Measurements from ENCODE around the gene MYRFL. TPM values are rescaled to one million over a fixed set of nuclear protein-coding genes. Genes with fewer than 3 reads are reported as not detected.
A peak's percentile ranks its signal among the peaks of the same experiment; 100 is the strongest.
"Not testable (repeated sequence)": the region's sequence is repeated elsewhere in the genome, so short reads cannot be mapped to it uniquely, and the experiment has no call there.

MYRFL gene
- polyA plus RNA-seq, 2 donors, result 0.08 TPM; not detected in 1

DNA sequence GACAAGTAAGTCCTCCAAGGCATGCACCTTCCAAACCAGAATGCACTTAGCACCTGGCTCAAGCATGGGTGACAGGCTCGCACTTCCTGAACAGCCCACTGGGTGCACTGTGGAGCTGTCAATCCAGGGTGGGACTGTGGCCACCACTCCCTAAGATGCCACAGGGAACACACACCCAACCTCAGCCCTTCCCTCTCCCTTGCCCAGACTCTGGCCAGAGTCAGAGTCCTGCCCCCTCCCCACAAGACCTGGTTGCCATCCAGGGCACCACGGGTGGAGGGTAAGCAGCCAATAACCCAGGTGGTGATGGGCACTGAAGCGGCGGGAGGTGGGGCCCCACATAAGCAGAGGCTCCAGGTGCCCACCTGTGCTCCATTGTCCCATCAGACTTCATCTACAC, 160.6 kb downstream of the MYRFL start:
- 86 to 98% methylated on average over 4 of the region's 4 CpGs for WGBS, 2 donors

DNA sequence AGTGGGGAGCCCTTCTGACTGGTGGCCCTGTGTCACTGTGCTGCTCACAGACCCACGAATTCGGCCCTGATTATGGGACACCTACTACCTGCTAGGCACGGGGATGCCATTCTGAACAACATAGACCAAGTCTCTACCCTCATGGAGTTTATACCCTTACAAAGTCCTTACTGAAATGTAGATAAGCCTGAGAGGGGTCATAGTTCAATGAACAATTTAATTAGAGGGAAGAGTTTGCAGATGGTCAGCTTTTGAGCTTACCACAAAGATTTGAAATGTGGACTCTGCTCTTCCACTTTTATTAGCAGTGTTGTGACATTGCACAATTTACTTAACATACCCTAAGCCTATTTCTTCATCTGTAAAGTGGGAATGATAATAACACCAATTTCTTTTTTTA, 161.1 kb downstream of the MYRFL start:
- Histone ChIP-seq H3K27ac (ENCODE audit: low read depth in 2 of 2, low read length in 1 of 2) (no peak overlapping the region), H3K4me3 (ENCODE audit: low read depth in 1 of 2, low read length in 2 of 2) (no peak overlapping the region), H3K4me1 (ENCODE audit: control insufficient read depth in 2 of 2, insufficient read depth in 2 of 2, low read length in 1 of 2) (peaks cover 0 to 4% of the 10 kb centered on the region in 2 donors), H3K36me3 (ENCODE audit: control insufficient read depth in 2 of 2, insufficient read depth in 2 of 2, low read length in 1 of 2) (no peaks in the 10 kb centered on the region), H3K9me3 (ENCODE audit: control insufficient read depth in 2 of 2, insufficient read depth in 1 of 2, low read depth in 1 of 2, low read length in 1 of 2) (no peaks in the 10 kb centered on the region), H3K27me3 (ENCODE audit: control insufficient read depth in 1 of 2, insufficient read depth in 2 of 2, low read length in 2 of 2) (no peaks in the 10 kb centered on the region)
- 82 to 91% methylated on average over 3 of the region's 3 CpGs for WGBS, 2 donors

More for the DNA sequence above, 160.6 kb downstream of the MYRFL start:
- no peaks in the 10 kb centered on the region for H3K9me3 ChIP-seq (ENCODE audit: control insufficient read depth in 2 of 2, insufficient read depth in 1 of 2, low read depth in 1 of 2, low read length in 1 of 2)
- no peak overlapping the region for H3K4me3 ChIP-seq (ENCODE audit: low read depth in 1 of 2, low read length in 2 of 2)
- H3K27ac ChIP-seq (ENCODE audit: low read depth in 2 of 2, low read length in 1 of 2), result no peak overlapping the region
- H3K4me1 ChIP-seq (ENCODE audit: control insufficient read depth in 2 of 2, insufficient read depth in 2 of 2, low read length in 1 of 2), result peaks cover 0 to 4% of the 10 kb centered on the region in 2 donors
- no peaks in the 10 kb centered on the region for H3K27me3 ChIP-seq (ENCODE audit: control insufficient read depth in 1 of 2, insufficient read depth in 2 of 2, low read length in 2 of 2)
- H3K36me3 ChIP-seq (ENCODE audit: control insufficient read depth in 2 of 2, insufficient read depth in 2 of 2, low read length in 1 of 2), result no peaks in the 10 kb centered on the region

DNA sequence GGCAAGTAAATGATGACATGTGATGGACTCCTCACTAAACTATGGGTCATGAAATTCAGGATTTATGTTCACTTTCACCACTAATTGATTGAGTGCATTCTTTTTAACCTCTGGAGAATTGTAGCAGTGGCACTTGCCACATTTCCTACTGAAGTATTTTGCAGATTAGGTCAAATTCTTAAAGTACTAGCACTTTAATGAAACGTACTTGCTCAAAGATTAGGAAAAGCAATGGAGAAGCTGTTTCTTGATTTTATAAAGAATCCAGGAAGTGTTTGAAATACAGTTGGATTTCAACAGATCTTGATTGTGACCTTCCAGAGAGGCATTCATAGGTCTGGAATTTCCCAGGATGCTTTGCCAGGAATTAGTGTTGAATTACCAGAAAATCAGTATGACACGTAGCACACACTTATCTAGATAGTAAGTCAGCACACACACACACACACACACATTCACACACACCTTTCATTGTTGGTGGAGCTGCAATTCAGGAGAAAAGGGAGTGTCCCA, 162.6 kb downstream of the MYRFL start:
- Histone ChIP-seq H3K36me3 (ENCODE audit: control insufficient read depth in 2 of 2, insufficient read depth in 2 of 2, low read length in 1 of 2) (no peaks in the 10 kb centered on the region), H3K27ac (ENCODE audit: low read depth in 2 of 2, low read length in 1 of 2) (no peak overlapping the region), H3K27me3 (ENCODE audit: control insufficient read depth in 1 of 2, insufficient read depth in 2 of 2, low read length in 2 of 2) (no peaks in the 10 kb centered on the region), H3K4me3 (ENCODE audit: low read depth in 1 of 2, low read length in 2 of 2) (no peak overlapping the region), H3K4me1 (ENCODE audit: control insufficient read depth in 2 of 2, insufficient read depth in 2 of 2, low read length in 1 of 2) (peaks cover 0 to 4% of the 10 kb centered on the region in 2 donors), H3K9me3 (ENCODE audit: control insufficient read depth in 2 of 2, insufficient read depth in 1 of 2, low read depth in 1 of 2, low read length in 1 of 2) (no peaks in the 10 kb centered on the region)
- 14 to 18% methylated on average over 2 of the region's 2 CpGs for WGBS, 2 donors

DNA sequence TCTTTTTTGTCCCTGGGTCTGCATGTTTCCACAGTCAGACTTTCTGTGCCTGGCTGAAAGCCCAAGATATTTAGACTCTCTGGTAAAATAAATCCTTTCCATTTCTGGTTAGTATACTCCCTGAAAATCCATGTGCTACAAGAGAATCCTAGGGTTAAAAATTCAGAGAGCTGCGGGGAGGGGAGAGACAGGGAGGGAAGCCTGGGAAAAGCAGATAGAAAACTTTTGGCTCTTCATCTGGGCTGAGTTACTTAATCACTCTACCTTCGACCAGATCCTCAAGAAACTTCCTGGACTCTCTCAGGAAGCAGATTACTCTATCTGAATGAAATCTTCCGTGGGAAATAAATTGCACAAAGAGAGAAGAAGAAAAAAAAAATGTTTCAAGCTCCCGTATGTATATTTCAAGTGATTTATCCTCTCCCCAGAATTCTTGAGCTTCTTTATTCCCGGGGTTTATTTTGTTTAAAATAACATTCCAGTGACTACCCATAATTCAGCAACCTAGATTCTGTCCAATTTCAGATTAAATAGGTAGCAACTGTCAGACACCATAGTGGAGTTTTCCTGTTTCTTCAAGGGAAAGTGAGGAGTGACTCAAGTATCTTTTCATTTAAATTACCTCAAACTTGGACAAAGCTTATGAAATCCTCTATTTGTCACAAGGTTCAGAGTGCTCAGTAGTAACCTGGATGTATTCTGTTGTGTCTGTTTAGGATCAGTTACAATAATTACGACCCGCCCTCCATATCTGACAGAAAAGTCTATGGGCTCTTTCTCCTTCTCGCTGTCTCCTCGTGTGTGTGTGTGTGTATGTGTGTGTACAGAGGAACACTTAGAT, 163.7 kb downstream of the MYRFL start:
- 39 to 46% methylated on average over 9 of the region's 9 CpGs for WGBS, 2 donors
- peak overlapping the region; percentile 53 to 72 for H3K27ac ChIP-seq (ENCODE audit: low read depth in 2 of 2, low read length in 1 of 2)
- no peaks in the 10 kb centered on the region for H3K36me3 ChIP-seq (ENCODE audit: control insufficient read depth in 2 of 2, insufficient read depth in 2 of 2, low read length in 1 of 2)
- H3K4me1 ChIP-seq (ENCODE audit: control insufficient read depth in 2 of 2, insufficient read depth in 2 of 2, low read length in 1 of 2), result peaks cover 0 to 4% of the 10 kb centered on the region in 2 donors
- H3K9me3 ChIP-seq (ENCODE audit: control insufficient read depth in 2 of 2, insufficient read depth in 1 of 2, low read depth in 1 of 2, low read length in 1 of 2), result no peaks in the 10 kb centered on the region
- H3K4me3 ChIP-seq (ENCODE audit: low read depth in 1 of 2, low read length in 2 of 2), result no peak overlapping the region
- H3K27me3 ChIP-seq (ENCODE audit: control insufficient read depth in 1 of 2, insufficient read depth in 2 of 2, low read length in 2 of 2), result no peaks in the 10 kb centered on the region

DNA sequence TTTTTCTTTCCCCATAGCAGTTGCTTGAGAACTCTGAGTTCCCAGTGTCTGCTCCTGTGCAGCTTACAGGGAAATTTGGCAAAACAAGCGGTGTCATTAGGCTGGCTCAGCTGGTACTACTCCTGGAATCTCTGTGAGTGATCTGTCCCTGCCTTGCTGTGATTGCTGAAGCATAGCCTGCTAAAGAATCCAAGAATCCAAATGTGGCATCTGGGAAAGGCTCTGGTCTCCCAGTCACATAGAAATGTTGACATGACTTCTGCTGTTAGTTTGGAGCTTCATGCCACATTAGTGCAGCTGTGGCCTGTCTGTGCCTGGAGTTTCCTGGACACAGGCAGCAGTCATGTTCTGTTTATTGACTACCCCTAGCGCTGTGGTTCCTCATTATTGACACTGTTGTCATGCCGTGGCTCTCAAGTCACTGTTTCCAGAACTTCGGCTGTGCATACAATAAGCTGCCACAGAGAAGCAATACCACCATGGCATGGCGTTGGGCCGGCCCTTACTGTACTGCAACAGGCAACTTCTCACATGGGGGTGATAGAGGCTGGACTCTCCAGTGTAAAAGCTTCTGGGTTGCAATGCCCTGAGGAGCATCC, 166.8 kb downstream of the MYRFL start:
- Histone ChIP-seq H3K27ac (ENCODE audit: low read depth in 2 of 2, low read length in 1 of 2) (peak overlapping the region in 1 of 2 donors; percentile 24), H3K36me3 (ENCODE audit: control insufficient read depth in 2 of 2, insufficient read depth in 2 of 2, low read length in 1 of 2) (no peaks in the 10 kb centered on the region), H3K4me1 (ENCODE audit: control insufficient read depth in 2 of 2, insufficient read depth in 2 of 2, low read length in 1 of 2) (no peaks in the 10 kb centered on the region), H3K4me3 (ENCODE audit: low read depth in 1 of 2, low read length in 2 of 2) (no peak overlapping the region), H3K27me3 (ENCODE audit: control insufficient read depth in 1 of 2, insufficient read depth in 2 of 2, low read length in 2 of 2) (no peaks in the 10 kb centered on the region), H3K9me3 (ENCODE audit: control insufficient read depth in 2 of 2, insufficient read depth in 1 of 2, low read depth in 1 of 2, low read length in 1 of 2) (no peaks in the 10 kb centered on the region)
- 80 to 85% methylated on average over 6 of the region's 6 CpGs for WGBS, 2 donors

DNA sequence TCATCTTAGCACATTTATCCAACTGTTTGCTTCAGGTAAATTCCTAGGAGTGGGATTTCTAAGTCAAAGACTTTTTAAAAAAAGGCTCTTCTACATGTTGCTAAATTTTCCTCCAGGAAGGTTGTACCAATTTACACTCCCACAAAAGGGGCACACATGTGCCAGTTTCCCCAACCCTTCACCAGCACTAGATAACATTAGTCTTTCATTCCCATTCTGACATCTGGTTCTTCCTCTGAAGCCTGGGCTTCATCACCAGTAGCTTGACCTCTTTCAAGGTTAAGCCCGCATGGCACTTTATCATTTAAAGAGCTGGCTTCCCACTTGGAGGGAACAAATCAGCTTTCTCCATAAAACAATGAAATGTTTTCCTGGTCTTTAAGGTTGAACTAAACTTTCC, 168.4 kb downstream of the MYRFL start:
- Histone ChIP-seq H3K27me3 (ENCODE audit: control insufficient read depth in 1 of 2, insufficient read depth in 2 of 2, low read length in 2 of 2) (no peaks in the 10 kb centered on the region), H3K4me1 (ENCODE audit: control insufficient read depth in 2 of 2, insufficient read depth in 2 of 2, low read length in 1 of 2) (no peaks in the 10 kb centered on the region), H3K4me3 (ENCODE audit: low read depth in 1 of 2, low read length in 2 of 2) (no peak overlapping the region), H3K9me3 (ENCODE audit: control insufficient read depth in 2 of 2, insufficient read depth in 1 of 2, low read depth in 1 of 2, low read length in 1 of 2) (no peaks in the 10 kb centered on the region), H3K36me3 (ENCODE audit: control insufficient read depth in 2 of 2, insufficient read depth in 2 of 2, low read length in 1 of 2) (no peaks in the 10 kb centered on the region), H3K27ac (ENCODE audit: low read depth in 2 of 2, low read length in 1 of 2) (no peak overlapping the region)
- WGBS, 2 donors, result 88 to 95% methylated on average over 1 of the region's 1 CpG

DNA sequence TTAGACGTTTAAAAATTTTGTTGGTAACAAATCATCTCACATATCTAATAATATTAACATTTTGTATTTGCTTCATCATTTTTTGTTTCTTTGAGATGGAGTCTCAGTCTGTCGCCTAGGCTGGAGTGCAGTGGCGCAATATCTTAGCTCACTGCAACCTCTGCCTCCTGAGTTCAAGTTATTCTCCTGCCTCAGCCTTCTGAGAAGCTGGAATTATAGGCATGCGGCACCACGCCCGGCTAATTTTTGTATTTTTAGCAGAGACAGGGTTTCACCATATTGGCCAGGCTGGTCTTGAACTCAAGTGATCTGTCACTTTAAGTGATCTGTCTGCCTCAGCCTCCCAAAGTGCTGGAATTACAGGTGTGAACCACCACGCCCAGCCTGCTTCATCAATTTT, 169.1 kb downstream of the MYRFL start:
- H3K4me1 ChIP-seq (ENCODE audit: control insufficient read depth in 2 of 2, insufficient read depth in 2 of 2, low read length in 1 of 2); H3K9me3 ChIP-seq (ENCODE audit: control insufficient read depth in 2 of 2, insufficient read depth in 1 of 2, low read depth in 1 of 2, low read length in 1 of 2); H3K36me3 ChIP-seq (ENCODE audit: control insufficient read depth in 2 of 2, insufficient read depth in 2 of 2, low read length in 1 of 2); H3K27me3 ChIP-seq (ENCODE audit: control insufficient read depth in 1 of 2, insufficient read depth in 2 of 2, low read length in 2 of 2); H3K27ac ChIP-seq (ENCODE audit: low read depth in 2 of 2, low read length in 1 of 2); H3K4me3 ChIP-seq (ENCODE audit: low read depth in 1 of 2, low read length in 2 of 2): not testable (repeated sequence)
- WGBS, 2 donors, result 71 to 83% methylated on average over 7 of the region's 7 CpGs

DNA sequence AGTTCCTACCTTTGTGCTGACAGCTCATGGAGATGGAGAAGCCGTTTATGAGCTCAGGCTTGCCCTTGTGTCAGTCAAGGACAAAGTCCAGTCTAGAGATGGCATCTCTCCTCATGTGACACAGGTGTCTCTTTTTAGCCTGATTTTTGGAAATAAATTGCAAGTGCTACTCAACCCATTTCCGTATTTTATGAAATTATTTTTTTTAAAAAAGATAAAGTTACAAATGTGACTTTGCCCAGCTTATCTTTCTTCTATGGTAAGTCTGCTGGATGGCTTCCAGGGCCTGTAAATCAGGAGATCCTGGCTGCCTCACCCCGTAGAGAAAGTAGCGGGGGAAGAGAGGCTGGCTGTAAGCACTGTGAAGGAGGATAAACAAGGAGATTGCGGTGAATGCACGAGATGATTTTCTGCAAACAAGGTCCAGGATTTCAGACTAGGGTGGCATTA, 169.7 kb downstream of the MYRFL start:
- no peaks in the 10 kb centered on the region for H3K36me3 ChIP-seq (ENCODE audit: control insufficient read depth in 2 of 2, insufficient read depth in 2 of 2, low read length in 1 of 2)
- H3K4me3 ChIP-seq (ENCODE audit: low read depth in 1 of 2, low read length in 2 of 2), result no peak overlapping the region
- H3K9me3 ChIP-seq (ENCODE audit: control insufficient read depth in 2 of 2, insufficient read depth in 1 of 2, low read depth in 1 of 2, low read length in 1 of 2), result no peaks in the 10 kb centered on the region
- WGBS, 2 donors, result 59 to 74% methylated on average over 6 of the region's 6 CpGs
- H3K27ac ChIP-seq (ENCODE audit: low read depth in 2 of 2, low read length in 1 of 2), result no peak overlapping the region
- no peaks in the 10 kb centered on the region for H3K27me3 ChIP-seq (ENCODE audit: control insufficient read depth in 1 of 2, insufficient read depth in 2 of 2, low read length in 2 of 2)
- no peaks in the 10 kb centered on the region for H3K4me1 ChIP-seq (ENCODE audit: control insufficient read depth in 2 of 2, insufficient read depth in 2 of 2, low read length in 1 of 2)

DNA sequence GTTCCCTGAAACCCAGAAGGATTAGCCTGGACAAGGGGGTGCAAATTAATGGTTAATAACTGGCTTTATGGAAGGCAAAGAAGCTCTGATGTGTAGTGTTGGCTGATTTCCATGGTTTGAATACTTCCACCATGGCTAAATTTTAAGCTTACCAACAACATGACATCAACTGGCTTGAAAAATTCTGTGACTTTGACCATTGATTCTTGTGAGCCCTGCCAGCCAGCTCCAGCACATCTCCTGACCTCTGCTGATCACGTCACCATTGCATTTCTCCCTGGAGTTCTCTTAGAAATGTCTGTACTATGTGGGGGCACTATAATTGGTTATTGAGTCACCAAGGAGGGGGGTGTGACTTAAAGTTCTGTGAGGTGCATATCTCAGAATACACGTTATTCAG, 171.2 kb downstream of the MYRFL start:
- Histone ChIP-seq H3K27me3 (ENCODE audit: control insufficient read depth in 1 of 2, insufficient read depth in 2 of 2, low read length in 2 of 2) (no peaks in the 10 kb centered on the region), H3K27ac (ENCODE audit: low read depth in 2 of 2, low read length in 1 of 2) (no peak overlapping the region), H3K4me1 (ENCODE audit: control insufficient read depth in 2 of 2, insufficient read depth in 2 of 2, low read length in 1 of 2) (no peaks in the 10 kb centered on the region), H3K4me3 (ENCODE audit: low read depth in 1 of 2, low read length in 2 of 2) (no peak overlapping the region), H3K9me3 (ENCODE audit: control insufficient read depth in 2 of 2, insufficient read depth in 1 of 2, low read depth in 1 of 2, low read length in 1 of 2) (no peaks in the 10 kb centered on the region), H3K36me3 (ENCODE audit: control insufficient read depth in 2 of 2, insufficient read depth in 2 of 2, low read length in 1 of 2) (no peaks in the 10 kb centered on the region)
- WGBS, 2 donors, result 77 to 88% methylated on average over 2 of the region's 2 CpGs
